Parathyroid adenoma (tissue), 2 donors: ENCODE results near the gene INPP5K.

Experiments
- H2AFZ ChIP-seq: fragments of 300-600 bp; sonication (generic); one replicate; pipeline ENCODE4 v1.7.0; 2017; ENCODE audit warnings: antibody characterized with exemption, mild to moderate bottlenecking
- H3K27ac ChIP-seq: fragments of 300-600 bp; sonication (generic); one replicate; pipeline ENCODE4 v1.7.0; 2017
- H3K27me3 ChIP-seq: fragments of 300-600 bp; sonication (generic); one replicate; pipeline ENCODE4 v1.7.0; 2017; ENCODE audit warnings: low read length; ENCODE audit not compliant: control insufficient read depth, insufficient read depth
- H3K36me3 ChIP-seq: fragments of 300-600 bp; sonication (generic); one replicate; pipeline ENCODE4 v1.7.0; 2017; ENCODE audit warnings: low read length; ENCODE audit not compliant: control insufficient read depth, insufficient read depth
- H3K4me1 ChIP-seq: fragments of 300-600 bp; sonication (generic); one replicate; pipeline ENCODE4 v1.7.0; 2017; ENCODE audit warnings: control low read depth
- H3K4me2 ChIP-seq: fragments of 300-600 bp; sonication (generic); one replicate; pipeline ENCODE4 v1.7.0; 2017; ENCODE audit warnings: low read length
- H3K4me3 ChIP-seq: fragments of 300-600 bp; sonication (generic); one replicate; pipeline ENCODE4 v1.7.0; 2017; ENCODE audit warnings: low read depth, low read length
- H3K79me2 ChIP-seq: fragments of 300-600 bp; sonication (generic); one replicate; pipeline ENCODE4 v1.7.0; 2017; ENCODE audit warnings: control low read depth
- H3K9ac ChIP-seq: fragments of 300-600 bp; sonication (generic); one replicate; pipeline ENCODE4 v1.7.0; 2017; ENCODE audit warnings: mild to moderate bottlenecking
- H3K9me3 ChIP-seq: fragments of 300-600 bp; sonication (generic); one replicate; pipeline ENCODE4 v1.7.0; 2017; ENCODE audit warnings: low read length; ENCODE audit not compliant: control insufficient read depth
- CTCF ChIP-seq: fragments of 300-600 bp; sonication (generic); IDR thresholded peaks from one replicate; pipeline ENCODE4 v1.7.0; 2017; ENCODE audit warnings: antibody characterized with exemption, mild to moderate bottlenecking
- donor health status: primary hyperparathyroidism.

The INPP5K gene

GRCh38 chr17:1546292-1546922 lies 30.0 kb upstream of the INPP5K start:
- Histone ChIP-seq H3K4me1 (no peaks in the 10 kb centered on the region), H3K27me3 (no peaks in the 10 kb centered on the region), H3K9me3 (no peaks in the 10 kb centered on the region), H3K4me3 (no peak overlapping the region), H3K4me2 (no peak overlapping the region), H3K27ac (no peak overlapping the region), H2AFZ (no peak overlapping the region), H3K9ac (no peak overlapping the region), H3K79me2 (peaks cover 11% of the 10 kb centered on the region), H3K36me3 (no peaks in the 10 kb centered on the region)
- TF ChIP-seq CTCF, result no peak

GRCh38 chr17:1545618-1546017 lies 29.2 kb upstream of the INPP5K start:
- no peaks in the 10 kb centered on the region for H3K27me3 ChIP-seq
- H3K27ac ChIP-seq, result no peak overlapping the region
- H3K36me3 ChIP-seq, result no peaks in the 10 kb centered on the region
- no peaks in the 10 kb centered on the region for H3K9me3 ChIP-seq
- H3K4me2 ChIP-seq, result no peak overlapping the region
- no peak overlapping the region for H3K4me3 ChIP-seq
- no peak overlapping the region for H2AFZ ChIP-seq
- peaks cover 11% of the 10 kb centered on the region for H3K79me2 ChIP-seq
- H3K9ac ChIP-seq, result no peak overlapping the region
- no peak for TF ChIP-seq CTCF
- H3K4me1 ChIP-seq, result no peaks in the 10 kb centered on the region

- no peak overlapping the region for H2AFZ ChIP-seq
- no peaks in the 10 kb centered on the region for H3K27me3 ChIP-seq
- H3K27ac ChIP-seq, result no peak overlapping the region
- no peak overlapping the region for H3K4me3 ChIP-seq
- no peaks in the 10 kb centered on the region for H3K36me3 ChIP-seq
- no peak overlapping the region for H3K9ac ChIP-seq
- no peak overlapping the region for H3K4me2 ChIP-seq
- no peaks in the 10 kb centered on the region for H3K9me3 ChIP-seq
- no peak for TF ChIP-seq CTCF
- H3K4me1 ChIP-seq, result no peaks in the 10 kb centered on the region
- peaks cover 8% of the 10 kb centered on the region for H3K79me2 ChIP-seq
These were observed 25.9 kb upstream of the INPP5K start for GRCh38 chr17:1542316-1542715.

- no peaks in the 10 kb centered on the region for H3K27me3 ChIP-seq
- no peak overlapping the region for H3K4me2 ChIP-seq
- H3K4me1 ChIP-seq, result no peaks in the 10 kb centered on the region
- TF ChIP-seq CTCF, result no peak
- H3K9me3 ChIP-seq, result no peaks in the 10 kb centered on the region
- peaks cover 8% of the 10 kb centered on the region for H3K79me2 ChIP-seq
- H3K36me3 ChIP-seq, result no peaks in the 10 kb centered on the region
- no peak overlapping the region for H2AFZ ChIP-seq
- no peak overlapping the region for H3K9ac ChIP-seq
- no peak overlapping the region for H3K4me3 ChIP-seq
- H3K27ac ChIP-seq, result no peak overlapping the region
These were observed 25.0 kb upstream of the INPP5K start for GRCh38 chr17:1541367-1541904.

- no peaks in the 10 kb centered on the region for H3K27me3 ChIP-seq
- no peak overlapping the region for H3K27ac ChIP-seq
- TF ChIP-seq CTCF, result no peak
- H3K4me3 ChIP-seq, result no peak overlapping the region
- H3K4me2 ChIP-seq, result no peak overlapping the region
- H3K4me1 ChIP-seq, result no peaks in the 10 kb centered on the region
- H2AFZ ChIP-seq, result no peak overlapping the region
- peaks cover 4% of the 10 kb centered on the region for H3K79me2 ChIP-seq
- H3K9me3 ChIP-seq, result no peaks in the 10 kb centered on the region
- no peak overlapping the region for H3K9ac ChIP-seq
- H3K36me3 ChIP-seq, result no peaks in the 10 kb centered on the region
These were observed 23.4 kb upstream of the INPP5K start for GRCh38 chr17:1539811-1540210.
